ENCODE results near the gene CYP4F8. TPM values are rescaled to one million over a fixed set of nuclear protein-coding genes. Genes with fewer than 3 reads are reported as not detected.
"Not testable (repeated sequence)": the region's sequence is repeated elsewhere in the genome, so short reads cannot be mapped to it uniquely, and the experiment has no call there.

The CYP4F8 gene
- total RNA-seq, 1 donor from 2014 or later: not detected

DNA sequence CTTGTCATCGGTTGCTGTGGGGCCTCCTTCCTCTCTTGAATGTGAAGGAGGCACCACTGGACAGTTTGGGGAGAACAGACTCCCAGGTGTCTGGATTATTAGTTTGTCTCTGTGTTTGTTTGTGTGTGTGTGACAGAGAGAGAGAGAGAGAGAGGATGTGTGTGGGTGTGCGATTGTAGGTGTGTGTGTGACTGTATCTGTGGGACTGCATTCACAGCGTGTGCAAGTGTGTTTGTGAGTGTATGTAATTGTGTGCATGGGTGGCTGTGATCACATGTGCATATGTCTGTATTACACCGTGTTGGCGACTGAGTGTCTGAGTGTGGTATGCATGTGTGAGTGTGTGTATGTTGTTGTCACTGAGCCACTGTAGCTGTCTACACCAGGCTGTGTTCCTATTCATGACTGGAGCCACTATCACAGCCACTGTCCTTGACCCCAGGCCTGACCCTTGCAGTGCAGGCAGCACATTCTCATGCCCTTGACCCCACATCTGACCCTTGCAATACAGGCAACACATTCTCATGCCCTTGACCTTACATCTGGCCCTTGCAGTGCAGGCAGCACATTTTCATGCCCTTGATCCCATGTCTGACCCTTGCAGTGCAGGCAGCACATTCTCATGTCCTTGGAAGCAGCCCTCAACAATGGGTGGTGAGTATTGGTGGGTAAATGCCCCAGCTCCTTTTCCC is 25.1 kb upstream of the CYP4F8 start:
- TF ChIP-seq, protein P1, sequence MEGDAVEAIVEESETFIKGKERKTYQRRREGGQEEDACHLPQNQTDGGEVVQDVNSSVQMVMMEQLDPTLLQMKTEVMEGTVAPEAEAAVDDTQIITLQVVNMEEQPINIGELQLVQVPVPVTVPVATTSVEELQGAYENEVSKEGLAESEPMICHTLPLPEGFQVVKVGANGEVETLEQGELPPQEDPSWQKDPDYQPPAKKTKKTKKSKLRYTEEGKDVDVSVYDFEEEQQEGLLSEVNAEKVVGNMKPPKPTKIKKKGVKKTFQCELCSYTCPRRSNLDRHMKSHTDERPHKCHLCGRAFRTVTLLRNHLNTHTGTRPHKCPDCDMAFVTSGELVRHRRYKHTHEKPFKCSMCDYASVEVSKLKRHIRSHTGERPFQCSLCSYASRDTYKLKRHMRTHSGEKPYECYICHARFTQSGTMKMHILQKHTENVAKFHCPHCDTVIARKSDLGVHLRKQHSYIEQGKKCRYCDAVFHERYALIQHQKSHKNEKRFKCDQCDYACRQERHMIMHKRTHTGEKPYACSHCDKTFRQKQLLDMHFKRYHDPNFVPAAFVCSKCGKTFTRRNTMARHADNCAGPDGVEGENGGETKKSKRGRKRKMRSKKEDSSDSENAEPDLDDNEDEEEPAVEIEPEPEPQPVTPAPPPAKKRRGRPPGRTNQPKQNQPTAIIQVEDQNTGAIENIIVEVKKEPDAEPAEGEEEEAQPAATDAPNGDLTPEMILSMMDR (IDR thresholded peaks at IDR 0.05; ENCODE audit: unreplicated experiment): no peak
- no peak for DNase-seq (ENCODE audit: low spot score in 2 of 2, unreplicated experiment in 2 of 2)
- H3K36me3 Mint-ChIP-seq: peaks cover 4% of the 10 kb centered on the region
- no peak overlapping the region for H3K27ac Mint-ChIP-seq
- H3K4me1 Mint-ChIP-seq: no peaks in the 10 kb centered on the region
- no peaks in the 10 kb centered on the region for H3K27me3 Mint-ChIP-seq (ENCODE audit: low read depth)
- H3K4me3 Mint-ChIP-seq: no peak overlapping the region
- peaks cover 62% of the 10 kb centered on the region for H3K9me3 Mint-ChIP-seq

DNA sequence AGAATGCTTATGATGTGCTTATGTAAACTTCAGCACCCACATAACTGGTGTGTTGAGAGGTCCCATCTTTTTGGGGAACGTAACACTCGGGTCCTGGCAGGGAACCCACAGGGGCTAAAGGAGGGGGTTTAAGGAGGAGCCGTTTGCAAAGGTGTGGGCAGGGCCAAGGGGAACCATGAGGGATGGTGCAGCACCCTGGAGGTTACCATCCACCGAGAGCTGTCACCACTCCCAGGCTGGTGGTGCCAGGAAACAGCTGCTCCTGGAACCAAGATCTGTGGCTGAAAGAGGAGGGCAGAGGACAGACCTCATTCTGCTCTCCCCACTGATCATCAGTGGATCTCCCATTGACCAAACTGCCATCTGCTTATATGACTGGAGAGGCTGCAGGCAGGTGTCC is 23.2 kb upstream of the CYP4F8 start:
- H3K9me3 Mint-ChIP-seq: peaks cover 66% of the 10 kb centered on the region
- no peak for DNase-seq (ENCODE audit: low spot score in 2 of 2, unreplicated experiment in 2 of 2)
- peaks cover 4% of the 10 kb centered on the region for H3K36me3 Mint-ChIP-seq
- no peak overlapping the region for H3K4me3 Mint-ChIP-seq
- H3K4me1 Mint-ChIP-seq: no peaks in the 10 kb centered on the region
- H3K27me3 Mint-ChIP-seq (ENCODE audit: low read depth): no peaks in the 10 kb centered on the region
- TF ChIP-seq, protein P1 (IDR thresholded peaks at IDR 0.05; ENCODE audit: unreplicated experiment): no peak
- no peak overlapping the region for H3K27ac Mint-ChIP-seq

DNA sequence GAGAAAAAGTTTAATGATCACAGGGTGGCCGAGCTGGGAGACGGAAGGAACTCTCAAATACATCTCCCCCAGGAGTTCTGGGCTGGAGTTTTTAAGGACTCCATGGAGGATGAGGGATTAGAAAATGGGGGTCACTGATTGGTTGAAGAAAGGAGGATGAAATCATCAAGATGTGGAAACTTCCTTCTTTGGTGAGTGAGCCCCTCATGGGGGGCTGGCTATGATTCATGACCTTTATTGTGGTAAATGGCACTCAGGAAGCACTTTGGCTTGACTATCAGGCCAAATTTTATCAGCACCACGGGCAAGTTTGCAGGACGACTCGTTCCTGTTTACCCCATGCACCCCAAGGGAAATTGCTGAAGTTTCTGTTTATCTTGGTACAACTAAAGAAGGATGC is 22.5 kb upstream of the CYP4F8 start:
- not testable (repeated sequence) for H3K36me3 Mint-ChIP-seq; H3K27me3 Mint-ChIP-seq (ENCODE audit: low read depth); H3K27ac Mint-ChIP-seq; DNase-seq (ENCODE audit: low spot score in 2 of 2, unreplicated experiment in 2 of 2); H3K4me3 Mint-ChIP-seq; H3K4me1 Mint-ChIP-seq
- peaks cover 66% of the 10 kb centered on the region for H3K9me3 Mint-ChIP-seq

DNA sequence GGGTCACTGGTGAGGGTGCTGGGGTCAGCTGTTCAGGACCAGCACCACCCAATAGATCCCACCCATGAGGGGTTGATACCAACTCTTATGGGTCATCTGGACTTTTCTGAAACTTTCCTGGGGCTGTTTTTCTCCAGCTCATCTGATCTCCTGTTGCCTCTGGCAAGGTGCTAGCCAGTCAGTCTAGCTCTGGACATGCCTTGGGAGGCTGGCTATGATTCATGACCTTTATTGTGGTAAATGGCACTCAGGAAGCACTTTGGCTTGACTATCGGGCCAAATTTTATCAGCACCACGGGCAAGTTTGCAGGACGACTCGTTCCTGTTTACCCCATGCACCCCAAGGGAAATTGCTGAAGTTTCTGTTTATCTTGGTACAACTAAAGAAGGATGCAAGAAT is 21.3 kb upstream of the CYP4F8 start:
- H3K4me1 Mint-ChIP-seq; H3K27me3 Mint-ChIP-seq (ENCODE audit: low read depth); H3K4me3 Mint-ChIP-seq; DNase-seq (ENCODE audit: low spot score in 2 of 2, unreplicated experiment in 2 of 2); H3K27ac Mint-ChIP-seq; H3K36me3 Mint-ChIP-seq: not testable (repeated sequence)
- H3K9me3 Mint-ChIP-seq: peaks cover 56% of the 10 kb centered on the region

DNA sequence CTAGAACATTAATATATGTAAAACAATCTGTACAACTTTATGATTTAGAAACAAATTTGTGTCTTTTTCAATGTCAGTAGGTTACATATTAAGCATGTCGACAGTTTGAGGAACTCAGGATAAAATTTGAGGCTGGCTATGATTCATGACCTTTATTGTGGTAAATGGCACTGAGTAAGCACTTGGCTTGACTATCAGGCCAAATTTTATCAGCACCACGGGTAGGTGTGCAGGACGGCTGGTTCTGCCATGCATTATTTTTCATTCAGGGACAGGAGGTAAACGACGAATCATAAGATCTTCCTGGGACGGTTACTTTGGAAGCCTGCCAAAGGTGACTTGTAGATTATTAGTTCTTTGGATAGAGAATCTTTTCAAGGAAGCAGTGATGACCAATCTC is 19.9 kb upstream of the CYP4F8 start:
- no peaks in the 10 kb centered on the region for H3K27me3 Mint-ChIP-seq (ENCODE audit: low read depth)
- DNase-seq (ENCODE audit: low spot score in 2 of 2, unreplicated experiment in 2 of 2): no peak

GRCh38 chr19:15607978-15608925 is 6.8 kb upstream of the CYP4F8 start:
- H3K27me3 Mint-ChIP-seq (ENCODE audit: low read depth); H3K4me1 Mint-ChIP-seq; H3K4me3 Mint-ChIP-seq; H3K27ac Mint-ChIP-seq; H3K36me3 Mint-ChIP-seq; DNase-seq (ENCODE audit: low spot score in 2 of 2, unreplicated experiment in 2 of 2): not testable (repeated sequence)
- peaks cover 47% of the 10 kb centered on the region for H3K9me3 Mint-ChIP-seq

More for the DNA sequence above, 19.9 kb upstream of the CYP4F8 start:
- no peak overlapping the region for H3K4me3 Mint-ChIP-seq
- H3K36me3 Mint-ChIP-seq: no peaks in the 10 kb centered on the region
- peaks cover 51% of the 10 kb centered on the region for H3K9me3 Mint-ChIP-seq
- no peak overlapping the region for H3K27ac Mint-ChIP-seq
- TF ChIP-seq, protein P1 (IDR thresholded peaks at IDR 0.05; ENCODE audit: unreplicated experiment): no peak
- H3K4me1 Mint-ChIP-seq: no peaks in the 10 kb centered on the region

DNA sequence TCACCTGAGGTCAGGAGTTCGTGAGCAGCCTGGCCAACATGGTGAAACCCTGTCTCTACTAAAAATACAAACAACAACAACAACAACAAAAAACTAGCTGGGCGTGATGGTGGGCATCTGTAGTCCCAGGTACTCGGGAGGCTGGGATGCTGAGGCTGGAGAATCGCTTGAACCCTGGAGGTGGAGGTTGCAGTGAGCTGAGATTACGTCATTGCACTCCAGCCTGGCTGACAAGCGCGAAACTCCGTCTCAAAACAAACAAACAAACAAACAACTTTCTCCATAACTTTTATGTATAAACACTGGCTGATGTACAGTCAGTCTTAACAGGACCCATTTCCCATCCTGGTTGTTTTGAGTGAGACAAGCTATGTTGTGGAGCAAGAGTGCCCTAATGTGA is 5.8 kb upstream of the CYP4F8 start:
- Mint-ChIP-seq H3K4me1 (no peaks in the 10 kb centered on the region), H3K9me3 (peaks cover 50% of the 10 kb centered on the region), H3K36me3 (no peaks in the 10 kb centered on the region), H3K27me3 (ENCODE audit: low read depth) (no peaks in the 10 kb centered on the region), H3K4me3 (no peak overlapping the region), H3K27ac (no peak overlapping the region)
- DNase-seq (ENCODE audit: low spot score in 2 of 2, unreplicated experiment in 2 of 2): no peak
- TF ChIP-seq, protein P1 (IDR thresholded peaks at IDR 0.05; ENCODE audit: unreplicated experiment): no peak
